Neural progenitor cell (in vitro differentiated cells): ENCODE measurements around the gene VAV3. TPM values are rescaled to one million over a fixed set of nuclear protein-coding genes. Genes with fewer than 3 reads are reported as not detected.

Experiments
- DNase-seq: peaks from one replicate; pipeline ENCODE4 v3.0.0-alpha.2; 2016; ENCODE audit warnings: low spot score
- H2AFZ ChIP-seq: fragments of 200-600 bp; sonication (generic); replicated peaks from 2 replicates; pipeline ENCODE4 v1.6.1; 2016; ENCODE audit warnings: antibody characterized with exemption
- H3F3A ChIP-seq: fragments of 200-600 bp; sonication (generic); 2 replicates; pipeline ENCODE4 v1.6.1; 2016; ENCODE audit warnings: antibody characterized with exemption, low read depth
- H3K27ac ChIP-seq: fragments of 200-600 bp; sonication (generic); 2 replicates; pipeline ENCODE4 v1.5.1; 2016; ENCODE audit warnings: mild to moderate bottlenecking
- H3K27me3 ChIP-seq: fragments of 200-600 bp; sonication (generic); 2 replicates; pipeline ENCODE4 v1.6.1; 2016; ENCODE audit warnings: mild to moderate bottlenecking, moderate library complexity
- H3K36me3 ChIP-seq: fragments of 200-600 bp; sonication (generic); 2 replicates; pipeline ENCODE4 v1.5.1; 2016
- H3K4me1 ChIP-seq: fragments of 200-600 bp; sonication (generic); 2 replicates; pipeline ENCODE4 v1.6.1; 2016; ENCODE audit warnings: mixed run types
- H3K4me2 ChIP-seq: fragments of 200-600 bp; sonication (generic); 2 replicates; pipeline ENCODE4 v1.6.1; 2016
- H3K4me3 ChIP-seq: fragments of 200-600 bp; sonication (generic); 2 replicates; pipeline ENCODE4 v1.5.1; 2016
- H3K79me2 ChIP-seq: fragments of 200-600 bp; sonication (generic); 2 replicates; pipeline ENCODE4 v1.6.1; 2016; ENCODE audit warnings: low read depth
- H3K9ac ChIP-seq: fragments of 200-600 bp; sonication (generic); 2 replicates; pipeline ENCODE4 v1.6.1; 2016
- H3K9me3 ChIP-seq: fragments of 200-600 bp; sonication (generic); 2 replicates; pipeline ENCODE4 v1.5.1; 2016; ENCODE audit warnings: low read depth
- H4K20me1 ChIP-seq: fragments of 200-600 bp; sonication (generic); 2 replicates; pipeline ENCODE4 v1.6.1; 2016; ENCODE audit warnings: low read depth
- H3K27ac Mint-ChIP-seq: 3 replicates; pipeline ENCODE4 v1.8.0; 2021; ENCODE audit warnings: mixed read lengths
- H3K27me3 Mint-ChIP-seq: 2 replicates; pipeline ENCODE4 v1.8.0; 2022; ENCODE audit warnings: low read depth, mild to moderate bottlenecking, inconsistent platforms, moderate library complexity, mixed read lengths; ENCODE audit not compliant: insufficient read depth
- H3K36me3 Mint-ChIP-seq: 3 replicates; pipeline ENCODE4 v1.8.0; 2021; ENCODE audit warnings: mixed read lengths
- H3K4me1 Mint-ChIP-seq: 3 replicates; pipeline ENCODE4 v1.8.0; 2021; ENCODE audit warnings: mixed read lengths
- H3K4me3 Mint-ChIP-seq: 3 replicates; pipeline ENCODE4 v1.8.0; 2021; ENCODE audit warnings: mild to moderate bottlenecking, moderate library complexity, mixed read lengths
- H3K9me3 Mint-ChIP-seq: 3 replicates; pipeline ENCODE4 v1.8.0; 2020; ENCODE audit warnings: mixed read lengths
- CTCF ChIP-seq: fragments of 200-600 bp; sonication (generic); IDR thresholded peaks from 2 replicates; pipeline ENCODE4 v1.5.1; 2017; ENCODE audit warnings: antibody characterized with exemption, mild to moderate bottlenecking
- EZH2 ChIP-seq: fragments of 200-600 bp; sonication (generic); IDR thresholded peaks from 2 replicates; pipeline ENCODE4 v1.6.1; 2017; ENCODE audit warnings: antibody characterized with exemption, mild to moderate bottlenecking, moderate library complexity
- EZH2phosphoT487 ChIP-seq: fragments of 200-600 bp; sonication (generic); IDR thresholded peaks from 2 replicates; pipeline ENCODE4 v1.6.1; 2017; ENCODE audit warnings: antibody characterized with exemption
- total RNA-seq: library from RNA; depleted of rRNA; stranded (reverse); fragments of >200 nt; gene quantifications from 2 replicates; pipeline ENCODE4 v1.2.3, GENCODE V29; 2015; ENCODE audit warnings: low replicate concordance

Gene VAV3
- total RNA-seq, 1 donor from 2014 or later, result 1.7 TPM

- Histone ChIP-seq H3K27me3 (no peaks in the 10 kb centered on the region), H3K4me3 (no peak overlapping the region), H3K4me2 (no peak overlapping the region), H3K9ac (no peak overlapping the region), H3K9me3 (no peaks in the 10 kb centered on the region), H3K4me1 (no peaks in the 10 kb centered on the region), H3F3A (no peaks in the 10 kb centered on the region), H2AFZ (no peak overlapping the region), H3K27ac (no peak overlapping the region), H4K20me1 (no peaks in the 10 kb centered on the region), H3K79me2 (no peaks in the 10 kb centered on the region), H3K36me3 (no peaks in the 10 kb centered on the region)
- H3K4me3 Mint-ChIP-seq, result no peak overlapping the region
- no peaks in the 10 kb centered on the region for H3K4me1 Mint-ChIP-seq
- H3K36me3 Mint-ChIP-seq, result no peaks in the 10 kb centered on the region
- no peak for TF ChIP-seq EZH2
- no peak for TF ChIP-seq CTCF
- TF ChIP-seq EZH2phosphoT487, result no peak
- no peak for DNase-seq
- H3K27me3 Mint-ChIP-seq, result peaks cover 2% of the 10 kb centered on the region
- no peaks in the 10 kb centered on the region for H3K9me3 Mint-ChIP-seq
- H3K27ac Mint-ChIP-seq, result no peak overlapping the region
Measured at GRCh38 chr1:107943694-107944093, 21.3 kb downstream of the VAV3 start.

- Mint-ChIP-seq H3K27ac (no peak overlapping the region), H3K4me3 (no peak overlapping the region), H3K36me3 (no peaks in the 10 kb centered on the region), H3K9me3 (no peaks in the 10 kb centered on the region), H3K27me3 (peaks cover 2% of the 10 kb centered on the region), H3K4me1 (no peaks in the 10 kb centered on the region)
- TF ChIP-seq EZH2phosphoT487 (no peak), EZH2 (no peak), CTCF (no peak)
- Histone ChIP-seq H3K4me1 (no peaks in the 10 kb centered on the region), H3K27ac (no peak overlapping the region), H3K4me3 (no peak overlapping the region), H3K9me3 (no peaks in the 10 kb centered on the region), H3K9ac (no peak overlapping the region), H3K79me2 (no peaks in the 10 kb centered on the region), H3K27me3 (no peaks in the 10 kb centered on the region), H2AFZ (no peak overlapping the region), H3F3A (no peaks in the 10 kb centered on the region), H3K4me2 (no peak overlapping the region), H3K36me3 (no peaks in the 10 kb centered on the region), H4K20me1 (no peaks in the 10 kb centered on the region)
- no peak for DNase-seq
Measured at GRCh38 chr1:107942814-107943213, 22.2 kb downstream of the VAV3 start.

- Mint-ChIP-seq H3K9me3 (no peaks in the 10 kb centered on the region), H3K27ac (no peak overlapping the region), H3K4me1 (peaks cover 9% of the 10 kb centered on the region), H3K4me3 (no peak overlapping the region), H3K36me3 (no peaks in the 10 kb centered on the region), H3K27me3 (peaks cover 2% of the 10 kb centered on the region)
- Histone ChIP-seq H3K4me1 (peaks cover 3% of the 10 kb centered on the region), H3K27ac (no peak overlapping the region), H4K20me1 (no peaks in the 10 kb centered on the region), H3F3A (no peaks in the 10 kb centered on the region), H3K36me3 (no peaks in the 10 kb centered on the region), H3K9me3 (no peaks in the 10 kb centered on the region), H2AFZ (no peak overlapping the region), H3K27me3 (no peaks in the 10 kb centered on the region), H3K9ac (no peak overlapping the region), H3K4me3 (no peak overlapping the region), H3K4me2 (no peak overlapping the region), H3K79me2 (no peaks in the 10 kb centered on the region)
- no peak for TF ChIP-seq CTCF
- no peak for TF ChIP-seq EZH2phosphoT487
- no peak for TF ChIP-seq EZH2
- no peak for DNase-seq
Measured at GRCh38 chr1:107941531-107941930, 23.4 kb downstream of the VAV3 start.
